Lower lobe of right lung (tissue), 2 donors: ENCODE data around the gene TLCD1. TPM values are rescaled to one million over a fixed set of nuclear protein-coding genes. Genes with fewer than 3 reads are reported as not detected.
"Not testable (repeated sequence)": the region's sequence is repeated elsewhere in the genome, so short reads cannot be mapped to it uniquely, and the experiment has no call there.

Experiments used
- ATAC-seq, 2 donors: fragments of 200-7000 bp; cut with Tn5 transposase; one replicate each; pipeline ENCODE4 v1.9.1; 2020 to 2022; ENCODE audit warnings: mild to moderate bottlenecking in 2 of 2, moderate library complexity in 2 of 2
- DNase-seq: peaks from one replicate; pipeline ENCODE4 v3.0.0-alpha.2; 2020
- H3K27ac ChIP-seq: fragments of 200-600 bp; one replicate; pipeline ENCODE4 v1.8.0; 2022
- H3K27me3 ChIP-seq: fragments of 200-600 bp; one replicate; pipeline ENCODE4 v1.8.0; 2022; ENCODE audit warnings: low read depth
- H3K36me3 ChIP-seq: fragments of 200-600 bp; one replicate; pipeline ENCODE4 v1.8.0; 2022; ENCODE audit warnings: mild to moderate bottlenecking
- H3K4me1 ChIP-seq: fragments of 200-600 bp; one replicate; pipeline ENCODE4 v1.8.0; 2022
- H3K4me3 ChIP-seq: fragments of 200-600 bp; one replicate; pipeline ENCODE4 v1.8.0; 2022; ENCODE audit warnings: mild to moderate bottlenecking
- H3K9me3 ChIP-seq: fragments of 200-600 bp; one replicate; pipeline ENCODE4 v1.8.0; 2022
- CTCF ChIP-seq: fragments of 200-600 bp; IDR thresholded peaks from one replicate; pipeline ENCODE4 v1.8.0; 2022; ENCODE audit warnings: antibody characterized with exemption, mild to moderate bottlenecking
- intact Hi-C: fragments of 100-400 bp; cut with DNase I; formaldehyde crosslinking; loops from one replicate; pipeline ENCODE4 v1.11.0; 2022
- total RNA-seq: library from RNA; stranded (reverse); fragmentation: NEBNext Ultra II Directional; extraction: Animal tissue kit (Norgen Biotek cat#: 25700); gene quantifications from one replicate; pipeline ENCODE4 v1.2.1, GENCODE V29; 2021
- donor health status: DM: no; HTN: yes; CAD: no; lungs with severe emphysema.

Gene TLCD1
- total RNA-seq, 1 donor from 2014 or later, result 19.8 TPM

- TF ChIP-seq CTCF, result no peak
- Histone ChIP-seq H3K27ac (peak overlapping the region; percentile 22), H3K36me3 (peaks cover 6% of the 10 kb centered on the region), H3K4me1 (peaks cover 37% of the 10 kb centered on the region), H3K9me3 (no peaks in the 10 kb centered on the region), H3K27me3 (no peaks in the 10 kb centered on the region), H3K4me3 (no peak overlapping the region)
- intact Hi-C loops, result no loop called here
- no peak for ATAC-seq
- DNase-seq, result peak; percentile 20
Measured at GRCh38 chr17:28740406-28741357, 14.6 kb upstream of the TLCD1 start.

- no peak for TF ChIP-seq CTCF
- Histone ChIP-seq H3K4me1 (peaks cover 21% of the 10 kb centered on the region), H3K36me3 (peaks cover 6% of the 10 kb centered on the region), H3K27me3 (no peaks in the 10 kb centered on the region), H3K4me3 (no peak overlapping the region), H3K9me3 (no peaks in the 10 kb centered on the region), H3K27ac (no peak overlapping the region)
- intact Hi-C loops, result no loop called here
- no peak for ATAC-seq
- peak; percentile 28 for DNase-seq
Measured at GRCh38 chr17:28738680-28739384, 12.8 kb upstream of the TLCD1 start.

GRCh38 chr17:28737770-28738679 lies 12.0 kb upstream of the TLCD1 start:
- no peaks in the 10 kb centered on the region for H3K9me3 ChIP-seq
- no peak for ATAC-seq
- TF ChIP-seq CTCF, result no peak
- no peak overlapping the region for H3K4me3 ChIP-seq
- H3K36me3 ChIP-seq, result peaks cover 6% of the 10 kb centered on the region
- peak; percentile 43 for DNase-seq
- peaks cover 16% of the 10 kb centered on the region for H3K4me1 ChIP-seq
- H3K27ac ChIP-seq, result no peak overlapping the region
- H3K27me3 ChIP-seq, result no peaks in the 10 kb centered on the region
- intact Hi-C loops, result no loop called here

GRCh38 chr17:28737316-28737715 lies 11.3 kb upstream of the TLCD1 start:
- H3K27me3 ChIP-seq, result no peaks in the 10 kb centered on the region
- no peaks in the 10 kb centered on the region for H3K9me3 ChIP-seq
- ATAC-seq (no peak), DNase-seq (peak; percentile 27)
- TF ChIP-seq CTCF, result no peak
- H3K27ac ChIP-seq, result no peak overlapping the region
- intact Hi-C loops, result no loop called here
- no peak overlapping the region for H3K4me3 ChIP-seq
- H3K36me3 ChIP-seq, result peaks cover 6% of the 10 kb centered on the region
- peaks cover 9% of the 10 kb centered on the region for H3K4me1 ChIP-seq

- H3K9me3 ChIP-seq, H3K4me1 ChIP-seq, intact Hi-C loops, ATAC-seq, H3K36me3 ChIP-seq, H3K27ac ChIP-seq, H3K4me3 ChIP-seq, H3K27me3 ChIP-seq, DNase-seq: not testable (repeated sequence)
Measured at GRCh38 chr17:28735913-28736769, 10.1 kb upstream of the TLCD1 start.
